ENCODE data around the gene PCSK7.

DNA sequence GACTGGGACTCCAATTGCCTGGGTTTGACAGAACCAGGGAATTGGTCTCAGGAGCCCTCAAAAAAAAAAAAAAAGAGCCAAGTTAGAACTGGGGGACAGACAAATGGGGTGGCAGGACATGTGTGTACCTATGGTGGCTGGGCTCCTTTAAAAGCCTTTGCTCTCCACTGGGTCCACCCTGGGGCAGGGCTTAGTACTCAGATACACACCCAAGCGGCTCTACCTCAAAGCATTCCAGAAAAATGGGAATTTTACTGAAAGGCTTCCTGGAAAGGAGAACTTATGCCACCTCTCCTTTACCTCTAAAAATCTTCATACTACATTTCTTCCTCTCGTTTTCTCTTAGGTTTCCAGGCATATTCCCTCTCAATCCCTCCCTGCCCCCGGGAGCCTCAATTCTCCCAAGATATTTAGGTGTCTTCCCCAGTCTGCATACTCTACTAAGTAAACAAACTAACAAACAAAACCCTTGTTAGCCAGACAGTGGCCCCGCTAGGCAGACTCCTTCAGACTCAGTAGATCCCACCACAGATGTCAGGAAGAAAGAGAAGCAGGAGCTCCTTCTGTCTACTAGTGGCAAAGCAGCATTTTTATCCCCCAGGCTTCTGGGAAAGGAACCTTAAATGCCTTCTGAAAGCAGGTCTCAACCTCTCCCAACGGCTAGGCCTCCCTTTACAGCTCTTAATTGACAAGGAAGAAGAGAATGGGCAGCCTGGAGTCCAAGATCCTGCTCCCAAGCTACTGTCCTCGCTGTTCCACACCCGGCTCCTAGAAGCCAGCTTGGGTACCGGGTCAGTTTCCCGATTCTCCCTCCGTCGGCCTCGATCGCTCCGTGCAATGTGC, 653 bp downstream of the PCSK7 start:
- no peak for TF ChIP-seq CTCF (IDR thresholded peaks at IDR 0.05)
- no peak for TF ChIP-seq EZH2phosphoT487 (IDR thresholded peaks at IDR 0.05)
- no peak for TF ChIP-seq EZH2 (IDR thresholded peaks at IDR 0.05)

Measured in neural progenitor cell (in vitro differentiated cells).